HT-29 (cell line): ENCODE results near the gene SLC17A9. TPM values are rescaled to one million over a fixed set of nuclear protein-coding genes. Genes with fewer than 3 reads are reported as not detected.

ENCODE experiments used
- DNase-seq: peaks from one replicate; pipeline ENCODE4 v3.0.0-alpha.2; 2015; ENCODE audit warnings: low spot score
- total RNA-seq: library from RNA; depleted of rRNA; stranded (reverse); fragments of >200 nt; shearing (Covaris generic); gene quantifications from 2 replicates; pipeline ENCODE4 v1.2.3, GENCODE V29; 2014

The SLC17A9 gene
- total RNA-seq, 1 experiment from 2014 or later, result 127 TPM

DNA sequence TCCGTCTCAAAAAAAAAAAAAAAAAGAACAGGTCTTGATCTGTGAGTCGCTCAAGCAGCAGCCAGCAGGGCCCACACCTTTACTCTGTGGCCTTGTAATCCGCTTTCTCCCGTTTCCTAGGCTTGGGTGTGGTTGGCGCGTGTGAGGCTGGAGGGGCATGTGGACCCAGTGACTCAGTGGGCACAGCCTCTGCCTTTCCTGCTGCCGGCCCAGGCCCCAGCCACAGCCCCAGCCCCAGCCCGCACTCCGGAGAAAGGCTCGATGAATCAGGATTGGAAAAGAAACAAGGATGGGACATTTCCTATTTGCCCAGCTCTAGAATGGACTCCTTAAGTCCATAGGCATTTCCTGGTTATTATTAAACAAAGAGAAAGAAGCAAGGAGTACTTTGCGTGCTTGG lies 50.0 kb downstream of the SLC17A9 start:
- no peak for DNase-seq

DNA sequence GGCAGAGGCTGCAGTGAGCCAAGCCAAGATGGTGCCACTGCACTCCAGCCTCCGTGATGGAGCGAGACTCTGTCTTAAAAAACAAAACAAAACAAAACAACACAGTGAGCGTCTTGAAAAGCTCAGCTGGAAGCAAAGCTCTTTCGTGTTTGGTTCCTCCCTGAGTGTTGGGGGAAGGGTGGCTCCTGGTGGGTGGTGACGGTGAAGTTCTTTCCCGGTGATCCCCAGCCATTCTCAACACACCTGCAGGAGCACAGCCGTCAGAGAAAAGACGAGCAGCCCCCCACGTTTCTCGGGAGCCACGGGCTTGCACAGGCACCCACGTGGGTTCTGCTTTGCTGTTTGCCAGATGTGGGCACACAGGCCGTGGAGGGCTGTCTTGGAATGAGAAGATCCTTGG lies 51.0 kb downstream of the SLC17A9 start:
- no peak for DNase-seq

DNA sequence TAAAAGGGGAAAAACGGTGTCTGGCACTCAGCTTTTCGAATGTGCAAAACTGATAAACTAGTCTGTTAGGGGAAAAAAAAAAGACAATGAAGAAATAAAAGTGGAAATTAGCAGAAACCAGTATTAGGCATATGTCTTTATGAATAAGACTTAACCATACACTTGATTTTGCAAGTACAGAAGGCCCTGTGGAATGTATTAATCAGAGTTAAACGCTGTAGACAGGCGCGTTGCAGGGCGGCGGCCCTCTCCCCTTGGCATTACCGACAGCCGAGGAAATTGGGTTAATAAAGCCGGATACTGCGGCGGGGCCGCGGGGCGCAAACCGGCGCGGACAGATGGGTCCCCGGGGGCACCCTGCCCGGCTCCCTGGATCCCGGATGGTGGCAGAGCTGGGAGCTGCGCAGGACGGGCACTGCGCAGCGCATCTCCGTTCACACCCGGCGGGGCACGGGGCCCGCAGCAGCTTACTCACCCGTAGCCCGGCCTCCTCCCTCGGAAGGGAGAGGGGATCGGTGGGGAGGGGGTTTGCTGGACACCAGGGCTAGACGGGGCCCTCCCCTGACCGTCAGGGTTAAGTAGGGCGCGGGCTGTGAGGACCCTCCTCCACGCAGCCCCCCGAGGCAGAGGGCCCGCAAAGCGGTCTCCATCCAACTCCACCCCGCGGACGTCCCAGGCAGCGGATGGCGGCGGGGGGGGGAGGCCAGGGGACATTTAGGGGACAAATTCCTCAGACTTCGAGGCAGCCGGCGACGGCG lies 52.3 kb downstream of the SLC17A9 start:
- DNase-seq, result no peak

DNA sequence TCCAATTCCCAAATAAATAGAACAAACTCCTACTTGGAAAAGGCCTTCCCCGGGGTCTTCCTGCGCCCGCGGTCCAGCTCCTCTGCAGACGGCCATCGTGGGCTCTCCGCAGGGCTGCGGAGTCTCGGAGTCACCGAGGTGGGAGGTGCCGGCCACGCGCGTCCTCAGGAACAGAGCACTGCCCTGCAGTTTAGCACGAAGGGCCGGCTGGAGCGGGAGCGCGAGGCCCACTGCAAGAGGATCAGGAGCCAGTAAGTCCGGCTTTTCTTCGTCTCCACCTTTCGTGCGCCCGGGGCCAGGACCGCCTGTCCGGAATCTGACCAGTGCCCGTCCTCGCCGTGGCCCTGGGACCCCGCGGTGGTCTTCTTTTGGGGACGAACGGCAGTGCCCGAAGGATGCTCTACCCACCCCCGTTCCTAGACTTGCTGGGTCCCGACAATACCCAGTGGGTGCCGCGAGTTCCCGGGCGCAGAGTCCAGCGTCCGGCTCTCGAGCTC lies 52.9 kb downstream of the SLC17A9 start:
- DNase-seq, result no peak

DNA sequence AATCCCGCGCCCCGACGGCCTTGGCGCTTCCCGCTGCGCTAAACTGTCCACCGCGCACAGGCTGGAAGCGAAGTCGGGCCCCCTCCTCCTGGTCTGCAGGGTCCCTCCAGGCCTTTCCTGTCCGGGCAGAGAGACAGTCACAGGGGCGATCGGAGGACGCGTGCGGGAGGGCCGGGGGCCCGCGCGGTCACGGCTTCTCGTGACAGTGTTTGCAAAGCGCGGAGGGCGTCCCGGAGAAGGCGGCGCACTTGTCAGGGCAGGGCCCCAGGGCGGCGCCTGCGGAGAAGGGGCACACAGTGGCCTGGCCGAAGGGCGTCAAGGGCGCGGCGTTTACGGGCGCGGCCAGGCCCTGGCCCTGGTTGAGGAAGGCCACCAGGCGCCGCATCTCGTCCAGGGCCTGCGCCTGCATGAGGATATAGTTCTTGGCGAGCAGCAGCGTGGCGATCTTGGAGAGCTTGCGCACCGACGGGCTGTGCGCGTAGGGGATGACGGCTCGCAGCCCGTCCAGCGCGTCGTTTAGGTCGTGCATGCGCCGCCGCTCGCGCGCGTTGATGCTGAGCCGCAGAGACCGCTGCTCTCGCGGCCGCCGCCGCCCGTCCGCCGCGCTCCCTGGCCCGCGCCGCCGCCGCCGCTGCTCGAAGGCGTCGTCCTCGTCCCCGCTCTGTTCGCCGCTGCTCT lies 53.5 kb downstream of the SLC17A9 start:
- no peak for DNase-seq

DNA sequence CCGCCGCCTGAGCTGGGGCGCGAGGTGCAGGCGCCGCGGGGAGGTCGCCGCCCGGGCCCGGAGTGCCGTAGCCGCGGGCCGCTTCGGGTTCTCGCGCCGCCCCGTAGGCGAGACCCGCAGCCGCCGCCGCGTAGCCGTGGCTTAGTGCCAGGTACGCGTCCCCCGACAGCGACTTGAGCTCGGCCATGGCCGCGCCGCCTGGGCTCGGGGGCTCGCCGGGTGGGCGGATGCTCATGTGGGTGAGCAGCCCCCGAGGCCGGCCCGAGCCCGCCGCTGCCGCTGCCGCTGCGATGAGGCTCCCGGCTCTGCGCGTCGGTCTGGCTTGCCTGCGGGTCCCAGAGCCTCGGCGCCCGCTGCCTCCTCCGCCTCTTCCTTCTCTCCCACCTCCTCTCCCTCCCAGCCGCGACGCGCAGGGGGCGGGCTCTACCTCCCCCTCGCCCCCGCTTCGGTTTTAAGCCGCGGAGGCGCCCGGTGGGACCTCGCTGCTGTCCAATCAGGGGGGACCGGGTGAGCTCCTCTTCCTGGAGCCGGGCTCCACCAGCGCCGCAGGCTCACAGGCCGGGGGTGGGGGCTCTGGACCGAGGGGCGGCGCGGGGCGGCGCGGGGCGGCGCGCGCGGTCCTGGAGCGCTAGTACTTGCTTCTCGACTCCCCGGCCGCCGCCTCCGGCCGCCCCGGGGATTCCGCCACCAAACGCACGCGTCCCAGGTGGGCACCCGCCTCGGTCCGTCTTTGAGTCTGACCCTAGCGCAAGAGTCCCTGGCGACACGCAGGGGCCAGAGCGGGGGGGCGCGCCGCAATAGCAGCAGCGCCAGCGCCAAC lies 54.2 kb downstream of the SLC17A9 start, which contains the start of gene BHLHE23:
TSS of gene BHLHE23 (minus strand) at position 425 of the 820 bp plus-strand sequence. CDS start at position 235, 190 bp downstream.
- DNase-seq, result no peak

DNA sequence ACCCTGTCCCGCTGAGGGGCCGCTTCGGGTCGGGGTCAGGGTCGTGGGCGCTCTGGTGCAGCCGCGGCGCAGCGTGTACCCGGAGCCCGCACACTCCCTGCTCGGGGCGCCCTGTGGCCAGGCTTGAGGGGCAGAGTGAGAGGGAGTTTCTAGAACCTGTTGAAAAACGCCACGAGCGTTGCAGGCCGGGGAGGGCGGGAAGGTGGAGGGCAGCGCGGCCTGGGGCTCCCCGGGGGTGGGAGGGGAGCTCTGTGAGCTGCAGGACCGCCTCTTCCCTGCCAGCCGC lies 54.8 kb downstream of the SLC17A9 start:
- DNase-seq, result no peak

DNA sequence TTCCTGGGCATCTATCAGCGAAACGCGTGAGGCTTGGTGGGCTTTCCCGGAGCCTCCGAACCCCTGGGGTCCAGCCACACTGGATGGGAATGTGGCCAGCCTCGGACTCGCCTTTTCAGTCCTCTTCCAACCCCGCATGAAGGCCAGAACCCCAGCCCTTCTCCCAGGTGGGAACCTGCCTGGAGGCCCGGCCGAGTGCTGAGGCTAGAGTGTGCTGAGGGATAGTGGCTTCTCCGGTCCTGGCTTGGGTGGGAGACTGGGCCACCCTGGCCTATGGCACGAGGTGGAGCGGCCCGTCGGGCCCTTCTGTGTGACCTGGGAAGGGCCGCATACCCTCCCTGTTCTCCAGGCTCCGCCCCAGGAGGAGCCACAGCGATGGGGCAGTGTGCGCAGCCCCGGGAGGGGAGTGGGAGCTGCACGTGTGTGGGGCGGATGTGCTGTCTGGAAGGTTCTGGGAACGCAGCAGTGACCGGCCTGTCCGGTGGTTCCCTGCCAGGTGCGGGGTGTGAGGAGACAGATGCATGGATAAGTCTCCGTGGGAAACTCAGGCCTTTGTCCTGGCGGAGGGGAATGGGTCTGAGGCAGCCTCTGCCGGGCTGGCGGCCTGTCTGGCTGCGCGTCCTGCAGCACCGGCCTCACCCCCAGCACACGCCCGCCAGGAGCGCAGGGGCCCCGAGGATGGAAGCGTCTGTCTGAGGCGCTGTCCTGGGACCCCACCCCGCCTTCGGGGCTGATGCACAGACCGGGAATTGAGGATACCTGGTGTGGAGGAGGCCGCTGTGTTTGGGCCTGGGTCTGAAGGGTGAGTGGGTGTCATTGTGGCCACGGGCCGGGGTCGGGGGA lies 55.4 kb downstream of the SLC17A9 start:
- DNase-seq, result no peak

DNA sequence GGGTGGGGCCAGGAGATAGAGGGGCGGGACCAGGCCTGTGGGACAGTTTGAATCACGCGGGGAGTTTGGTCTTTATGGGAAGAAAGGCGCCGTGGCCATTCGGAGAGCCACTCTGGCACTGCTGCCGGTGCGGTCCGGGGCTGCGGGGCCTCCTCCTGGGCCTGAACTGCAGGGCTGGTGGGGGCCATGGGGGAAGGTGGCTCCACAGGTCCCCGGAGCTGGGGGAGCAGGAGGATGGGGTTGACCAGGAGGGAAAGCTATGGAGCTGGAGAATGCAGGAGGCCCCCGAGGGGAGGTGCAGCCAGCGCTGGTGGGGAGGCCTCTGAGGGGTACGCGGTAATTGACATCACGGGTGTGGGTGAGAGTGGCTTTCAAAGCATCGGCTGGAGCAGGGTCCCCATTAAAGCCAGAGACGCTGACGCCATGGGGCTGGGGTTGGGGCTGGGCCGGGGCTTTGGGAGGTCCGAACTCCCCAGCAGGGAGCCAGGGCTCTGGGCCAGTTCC lies 56.1 kb downstream of the SLC17A9 start:
- no peak for DNase-seq

DNA sequence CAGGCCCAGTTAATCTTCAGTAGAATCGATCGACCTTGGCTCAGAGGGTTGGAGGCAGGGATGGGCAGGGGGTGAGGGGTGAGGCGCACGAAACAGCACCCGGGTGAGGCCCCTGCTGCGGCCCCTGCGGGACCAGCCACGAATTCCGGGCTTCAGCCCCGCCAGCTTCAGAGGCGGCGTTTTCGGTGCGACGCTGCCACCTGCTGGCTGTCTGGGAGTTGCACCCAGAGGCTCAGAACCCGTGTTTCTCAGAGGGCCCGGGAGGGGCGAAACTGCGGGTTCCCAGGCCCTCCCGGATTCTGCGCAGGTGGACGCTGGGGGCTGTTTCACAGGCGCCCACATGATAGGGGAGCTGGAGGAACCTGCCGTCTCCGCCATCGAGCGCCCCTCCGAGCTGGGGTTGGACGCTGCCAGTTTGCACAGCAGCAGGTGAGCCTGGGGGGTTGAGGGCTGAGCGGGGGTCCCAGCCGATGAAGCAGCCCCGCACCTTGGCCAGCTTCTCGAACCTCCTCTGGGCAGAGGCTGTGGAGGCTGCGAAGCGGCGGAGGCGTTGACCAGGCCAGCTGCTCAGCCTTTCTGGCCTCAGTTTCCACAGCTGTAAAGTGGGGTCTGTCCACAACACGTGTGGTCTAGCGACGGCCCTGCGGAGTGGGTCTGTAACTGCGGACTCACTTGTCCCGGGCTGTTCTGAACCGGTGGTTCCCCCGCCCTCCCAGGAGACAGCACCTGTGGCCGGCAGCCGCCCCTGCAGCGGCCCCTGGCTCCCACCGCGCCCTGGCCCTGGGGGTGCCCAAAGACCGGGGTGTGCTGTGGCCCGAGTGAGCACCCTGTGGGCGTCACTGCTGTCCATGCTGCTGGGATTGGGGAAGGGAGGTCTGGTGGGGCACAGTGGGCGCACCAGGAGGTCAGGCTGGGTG lies 56.8 kb downstream of the SLC17A9 start:
- peak; percentile 91 for DNase-seq

DNA sequence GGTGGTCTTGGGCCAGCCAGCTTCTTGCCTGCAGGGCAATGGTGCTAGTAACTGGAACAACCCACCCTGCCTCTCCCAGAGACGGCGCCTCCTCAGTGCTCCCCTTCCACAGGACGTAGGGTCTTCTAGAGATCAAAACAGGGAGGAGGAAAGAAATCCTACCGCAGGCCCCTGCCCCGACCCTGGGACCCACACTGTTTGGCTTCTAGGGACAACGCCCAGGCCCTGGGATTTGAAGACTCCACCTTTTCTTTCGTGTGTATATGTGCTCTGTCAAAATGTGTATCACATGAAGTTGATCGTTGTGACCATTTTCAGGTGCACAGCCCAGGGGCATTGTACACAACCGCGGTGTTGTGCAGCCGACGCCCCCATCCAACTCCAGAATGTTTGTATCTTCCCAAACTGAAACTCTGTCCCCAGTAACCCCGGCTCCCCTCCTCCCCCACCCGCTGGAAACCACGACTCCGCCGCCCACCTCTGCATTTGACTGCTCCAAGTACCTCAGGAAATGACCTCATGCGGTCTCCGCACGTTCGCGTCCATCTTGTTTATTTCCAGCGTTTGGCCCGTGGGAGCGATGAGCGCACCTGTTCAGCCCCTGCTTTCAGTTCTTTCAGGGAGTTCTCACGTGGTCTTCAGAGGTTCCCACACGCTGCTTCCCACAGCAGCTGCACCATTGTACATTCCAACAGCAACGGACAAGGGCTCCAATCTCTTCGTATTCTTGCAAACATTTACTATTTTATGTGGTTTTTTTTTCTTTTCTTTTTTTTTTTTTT lies 57.7 kb downstream of the SLC17A9 start:
- DNase-seq, result no peak

DNA sequence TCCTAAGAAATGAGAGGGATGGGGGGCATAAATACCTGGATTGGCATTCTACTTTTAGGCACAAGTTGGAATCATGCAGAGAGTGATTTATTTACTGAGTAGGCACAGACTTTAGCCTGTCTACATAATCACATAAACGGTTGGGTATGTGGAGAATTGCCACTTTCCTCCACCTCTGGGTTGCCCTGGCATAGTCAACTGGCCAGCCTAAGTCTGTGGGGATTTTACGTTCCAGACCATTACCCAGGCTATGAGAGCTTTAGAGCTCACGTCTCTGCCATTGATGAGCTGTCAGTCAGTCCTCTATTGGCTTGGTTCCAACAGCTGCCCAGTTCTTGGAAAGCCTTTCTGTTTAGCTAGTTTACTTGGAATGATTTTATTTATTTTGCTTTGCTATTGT lies 59.3 kb downstream of the SLC17A9 start:
- peak; percentile 36 for DNase-seq

DNA sequence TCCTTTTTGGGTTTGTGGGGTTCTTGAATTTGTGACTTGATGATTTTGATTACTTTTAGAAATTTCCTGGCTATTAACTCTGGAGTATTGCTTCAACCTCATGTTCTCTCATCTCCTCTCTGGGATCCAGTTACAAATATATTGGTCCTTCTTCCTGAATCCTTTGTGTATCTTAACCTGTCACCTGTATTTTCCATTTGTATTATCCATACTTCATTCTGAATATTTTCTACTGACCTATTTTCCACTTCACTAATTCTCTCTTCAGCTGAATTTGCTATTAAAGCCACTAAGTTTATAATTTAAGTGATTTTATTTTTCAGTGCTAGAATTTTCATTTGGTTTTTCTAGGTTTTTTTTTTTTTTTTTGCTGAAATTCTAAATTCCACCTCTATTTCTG lies 60.7 kb downstream of the SLC17A9 start:
- no peak for DNase-seq

DNA sequence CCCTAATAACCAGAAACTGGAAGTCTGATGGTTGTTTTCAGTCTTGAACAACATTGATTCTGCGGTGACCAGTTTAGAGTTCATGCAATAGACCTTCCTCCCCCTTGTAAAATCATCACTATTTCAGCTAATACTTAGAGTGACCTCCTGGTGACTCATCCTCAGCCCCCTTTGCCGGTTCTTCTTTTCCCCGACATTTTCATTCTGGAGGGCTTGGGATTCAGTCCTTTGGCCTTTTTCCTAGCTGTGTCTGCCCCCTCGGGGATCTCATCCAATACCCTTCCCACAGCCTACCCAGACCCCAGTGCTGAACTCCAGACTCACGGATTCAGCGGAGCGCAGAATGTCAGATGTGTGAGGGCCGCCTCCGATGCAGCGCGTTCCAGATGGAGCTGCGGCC lies 61.8 kb downstream of the SLC17A9 start:
- no peak for DNase-seq

DNA sequence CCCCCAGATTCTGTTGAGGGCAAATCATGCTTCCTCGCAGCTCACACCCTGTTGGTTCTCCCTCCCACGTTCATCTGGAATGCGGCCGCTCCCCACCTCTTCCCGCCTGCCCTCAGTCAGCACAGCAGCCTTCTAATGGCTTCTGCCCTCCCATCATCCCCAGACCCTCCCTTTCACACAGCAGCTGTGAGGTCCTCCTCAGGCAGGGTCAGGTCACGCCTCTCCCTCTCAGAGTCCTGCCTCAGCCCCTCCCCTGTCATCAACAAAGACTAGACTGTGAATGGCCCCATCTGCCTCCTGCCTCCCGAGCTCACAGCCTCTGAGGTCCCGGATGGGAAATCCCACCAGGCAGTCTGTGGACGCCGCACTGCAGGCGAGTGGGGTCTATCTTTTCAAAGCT lies 62.2 kb downstream of the SLC17A9 start:
- no peak for DNase-seq

DNA sequence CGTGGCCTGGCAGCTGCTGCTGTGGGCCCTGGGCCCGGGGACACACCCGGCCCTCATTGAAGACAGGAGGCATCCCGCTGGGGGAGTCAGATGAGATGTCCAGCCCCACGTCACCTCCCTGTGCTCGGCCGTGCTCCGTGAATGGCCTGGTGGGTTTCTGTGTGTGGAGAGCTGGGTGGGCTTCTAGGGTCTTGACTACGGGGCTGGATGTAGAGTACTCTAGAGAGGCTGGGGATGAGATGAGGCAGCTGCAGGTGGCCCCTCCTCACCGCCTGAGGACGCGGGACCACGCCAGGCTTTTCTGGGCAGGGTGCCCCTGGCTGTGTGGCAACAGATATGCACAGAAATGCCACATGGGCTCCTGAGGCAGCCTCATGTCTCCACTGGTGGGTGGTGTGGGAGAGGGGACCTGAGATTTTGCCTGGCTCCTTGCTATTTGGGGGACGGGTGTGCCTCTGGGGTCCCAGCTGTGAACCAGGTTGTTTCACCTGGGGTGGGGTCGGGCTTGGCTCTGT lies 62.7 kb downstream of the SLC17A9 start:
- no peak for DNase-seq

DNA sequence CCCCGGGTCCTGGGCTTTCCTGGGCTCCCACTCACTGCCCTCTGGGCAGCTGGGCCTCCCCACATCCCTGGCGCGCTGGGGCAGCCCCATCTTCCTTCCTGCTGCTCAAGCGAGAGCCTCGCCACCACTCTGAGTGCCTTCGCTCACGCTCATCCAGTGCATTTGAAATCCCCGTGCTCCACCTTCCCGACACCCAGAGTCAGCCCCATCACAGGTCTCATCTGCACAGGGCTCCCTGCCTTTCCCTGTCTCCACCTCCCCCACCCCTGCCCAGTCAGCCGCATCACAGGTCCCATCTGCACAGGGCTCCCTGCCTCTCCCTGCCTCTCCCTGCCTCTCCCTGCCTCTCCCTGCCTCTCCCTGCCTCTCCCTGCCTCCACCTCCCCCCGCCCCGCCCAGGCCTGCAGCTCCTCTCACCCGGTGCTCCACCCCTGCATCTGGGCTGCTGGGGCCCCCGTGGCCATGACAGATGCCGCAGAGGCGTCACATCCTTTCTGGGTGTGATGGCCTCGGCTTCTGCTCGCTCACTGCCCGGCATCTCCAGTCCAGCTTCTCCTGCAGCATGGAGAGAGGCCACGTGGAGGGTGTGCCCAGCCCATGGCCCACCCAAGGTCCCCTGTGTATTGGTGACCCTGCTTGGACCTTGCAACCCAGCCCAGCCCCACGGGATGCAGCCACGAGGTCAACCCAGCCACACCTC lies 63.3 kb downstream of the SLC17A9 start:
- no peak for DNase-seq

DNA sequence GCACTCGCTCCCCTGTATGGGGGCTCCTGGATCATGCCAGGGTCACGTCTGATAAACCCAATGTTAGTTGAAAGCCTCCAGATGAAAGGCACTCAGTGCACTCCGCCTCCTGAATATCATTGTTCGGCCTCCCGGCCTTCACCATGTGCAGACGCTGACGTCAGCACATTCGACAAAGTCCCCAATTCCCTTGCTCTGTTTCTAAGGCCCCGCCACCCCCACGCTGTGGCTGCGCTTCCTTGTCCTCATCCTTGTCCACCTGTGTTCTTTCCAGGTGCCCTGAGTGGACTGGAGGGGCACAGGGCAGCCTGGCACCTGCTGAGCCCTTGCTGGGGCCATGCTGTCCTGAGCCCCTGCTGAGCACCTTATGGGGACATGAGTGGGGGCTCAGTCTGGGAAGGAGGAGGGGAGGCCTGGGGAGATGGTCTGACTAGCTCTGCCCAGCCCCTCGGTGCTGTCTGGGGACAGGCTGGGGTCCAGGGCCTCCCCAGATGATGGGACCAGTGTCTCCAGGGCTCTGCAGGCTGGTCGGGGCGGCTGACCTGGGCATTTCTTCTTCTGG lies 64.1 kb downstream of the SLC17A9 start:
- DNase-seq, result no peak
